ENCODE measurements around the gene RNF2. TPM values are rescaled to one million over a fixed set of nuclear protein-coding genes. Genes with fewer than 3 reads are reported as not detected.

Gene RNF2
- 13.6 to 25.8 TPM (median 17.4 TPM) in 5 replicates for total RNA-seq (2022; extraction: Qiagen RNA extraction)

DNA sequence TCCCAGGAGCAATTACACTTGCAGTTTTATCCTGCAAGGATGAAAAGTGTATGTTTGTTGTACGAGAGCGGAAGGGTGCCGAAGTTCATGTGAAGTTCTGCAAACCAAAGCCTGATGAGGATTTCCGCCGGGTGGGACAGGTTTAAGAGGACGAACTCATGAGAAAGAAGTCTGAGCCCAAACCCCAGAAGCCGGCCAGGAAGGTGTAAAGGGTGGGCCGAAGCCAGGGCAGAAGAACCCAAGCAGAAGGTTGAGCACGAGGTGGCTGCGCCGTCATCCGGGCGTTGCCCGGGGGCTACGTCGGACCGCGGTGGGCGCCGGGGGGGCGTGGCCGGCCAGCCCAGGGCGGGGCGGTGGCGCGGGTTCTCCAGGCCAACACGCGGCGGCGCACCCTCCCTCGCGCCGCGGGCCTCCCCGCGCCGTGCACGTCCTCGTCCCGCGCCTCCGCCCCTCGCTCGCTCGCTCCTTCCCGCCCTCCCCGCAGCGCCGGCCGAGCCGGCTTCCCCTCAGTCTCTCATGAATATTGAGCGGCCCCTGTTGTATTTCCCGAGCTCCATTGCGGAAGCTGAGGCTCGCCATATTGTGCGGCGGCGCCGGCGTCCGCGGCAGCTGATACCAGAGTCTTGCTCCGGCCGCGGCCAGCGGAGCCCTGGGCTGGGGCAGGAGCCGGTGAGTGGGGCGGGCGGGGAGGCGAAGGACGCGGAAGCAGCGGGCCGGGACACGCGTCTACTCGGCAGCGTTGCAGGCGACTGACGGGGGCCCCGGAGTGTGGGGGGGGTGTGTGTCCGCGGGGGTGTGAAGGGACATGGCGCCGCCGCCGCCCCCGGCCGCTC, at the start of gene RNF2:
Gene RNF2, plus strand, starts transcription at position 578 of the 833 bp plus-strand sequence. CDS start 41,996 bp downstream, outside the sequence.

Other genes starting within 250 kb of the RNF2 start
- gene NIBAN1, start 71.0 kb upstream of the RNF2 start, total RNA-seq (2022; extraction: Qiagen RNA extraction) = 0.81 to 1.3 TPM (median 0.90 TPM) in 5 replicates
- 10.2 to 15.3 TPM (median 12.9 TPM) in 5 replicates for gene TRMT1L, start 111.4 kb downstream of the RNF2 start, total RNA-seq (2022; extraction: Qiagen RNA extraction)
- 1.2 to 1.6 TPM (median 1.4 TPM) in 5 replicates for gene SWT1, start 111.6 kb downstream of the RNF2 start, total RNA-seq (2022; extraction: Qiagen RNA extraction)

All from A549 treated with Mapracorat at 1 μM for 4 hours (cell line).